Measurements from ENCODE around the gene PKMYT1.
"Not testable (repeated sequence)": the region's sequence is repeated elsewhere in the genome, so short reads cannot be mapped to it uniquely, and the experiment has no call there.

DNA sequence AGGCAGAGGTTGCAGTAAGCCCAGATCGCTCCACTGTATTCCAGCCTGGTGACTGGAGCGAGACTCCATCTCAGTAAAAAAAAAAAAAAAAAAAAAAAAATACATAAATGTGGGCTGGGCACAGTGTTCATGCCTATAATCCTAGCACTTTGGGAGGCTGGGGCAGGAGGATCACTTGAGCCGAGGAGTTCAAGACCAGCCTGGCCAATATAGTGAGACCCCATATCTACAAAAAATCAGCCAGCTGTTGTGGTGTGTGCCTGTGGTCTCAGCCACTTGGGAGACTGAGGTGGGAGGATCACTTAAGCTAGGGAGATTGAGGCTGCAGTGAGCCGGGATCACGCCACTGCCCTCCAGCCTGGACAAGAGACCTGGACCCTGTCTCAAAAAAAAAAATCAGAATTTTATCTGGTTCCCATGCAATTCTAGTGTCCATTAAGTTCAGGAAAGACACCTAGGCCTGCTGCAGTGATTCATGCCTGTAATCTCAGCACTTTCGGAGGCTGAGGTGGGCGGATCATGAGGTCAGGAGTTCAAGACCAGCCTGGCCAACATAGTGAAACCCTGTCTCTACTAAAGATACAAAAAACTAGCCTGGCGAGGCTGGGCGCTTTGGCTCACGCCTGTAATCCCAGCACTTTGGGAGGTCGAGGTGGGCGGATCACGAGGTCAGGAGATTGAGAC lies 48.9 kb downstream of the PKMYT1 start:
- TF ChIP-seq, protein P1, sequence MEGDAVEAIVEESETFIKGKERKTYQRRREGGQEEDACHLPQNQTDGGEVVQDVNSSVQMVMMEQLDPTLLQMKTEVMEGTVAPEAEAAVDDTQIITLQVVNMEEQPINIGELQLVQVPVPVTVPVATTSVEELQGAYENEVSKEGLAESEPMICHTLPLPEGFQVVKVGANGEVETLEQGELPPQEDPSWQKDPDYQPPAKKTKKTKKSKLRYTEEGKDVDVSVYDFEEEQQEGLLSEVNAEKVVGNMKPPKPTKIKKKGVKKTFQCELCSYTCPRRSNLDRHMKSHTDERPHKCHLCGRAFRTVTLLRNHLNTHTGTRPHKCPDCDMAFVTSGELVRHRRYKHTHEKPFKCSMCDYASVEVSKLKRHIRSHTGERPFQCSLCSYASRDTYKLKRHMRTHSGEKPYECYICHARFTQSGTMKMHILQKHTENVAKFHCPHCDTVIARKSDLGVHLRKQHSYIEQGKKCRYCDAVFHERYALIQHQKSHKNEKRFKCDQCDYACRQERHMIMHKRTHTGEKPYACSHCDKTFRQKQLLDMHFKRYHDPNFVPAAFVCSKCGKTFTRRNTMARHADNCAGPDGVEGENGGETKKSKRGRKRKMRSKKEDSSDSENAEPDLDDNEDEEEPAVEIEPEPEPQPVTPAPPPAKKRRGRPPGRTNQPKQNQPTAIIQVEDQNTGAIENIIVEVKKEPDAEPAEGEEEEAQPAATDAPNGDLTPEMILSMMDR (IDR thresholded peaks at IDR 0.05), result not testable (repeated sequence)
- not testable (repeated sequence) for TF ChIP-seq POLR2AphosphoS5, POLR2A (IDR thresholded peaks at IDR 0.05)

All from gastroesophageal sphincter (tissue), 3 donors.